A549 (cell line): ENCODE data around the gene THOC5. TPM values are rescaled to one million over a fixed set of nuclear protein-coding genes. Genes with fewer than 3 reads are reported as not detected.

Source experiments
- ATAC-seq, 2 experiments: fragments of 200-7000 bp in 1 of 2; fragments of >200 bp in 1 of 2; cut with Nextera tagmentation in 1 of 2; cut with Tn5 transposase in 1 of 2; 3 replicates each; pipeline versions ENCODE4 v1.8.0 to v1.9.1; 2018 to 2020; ENCODE audit warnings: mild to moderate bottlenecking in 1 of 2, moderate library complexity in 1 of 2
- CTCF ChIA-PET: fragments of 300-600 bp; sonication (Branson Sonifier 250); formaldehyde crosslinking; extraction: SDS; loops from one replicate; lab custom pipeline; 2021; ENCODE audit warnings: antibody characterized with exemption, inconsistent platforms; lab: Yijun Ruan, JAX
- POLR2A ChIA-PET: fragments of 350-600 bp; formaldehyde crosslinking; extraction: SDS; loops from one replicate; lab custom pipeline; 2021; ENCODE audit warnings: antibody characterized with exemption, inconsistent platforms; lab: Yijun Ruan, JAX
- DNase-seq, 2 experiments: peaks; one replicate each; pipeline versions ENCODE4 v3.0.0 to v3.0.0-alpha.2; 2011 to 2016; ENCODE audit warnings: low read depth in 1 of 2, low spot score in 1 of 2
- FAIRE-seq: peaks from 2 replicates; lab custom pipeline; 2011; peaks lifted over from hg19 to GRCh38; lab: Jason Lieb, UNC
- H3K27ac ChIP-seq, 2 experiments: fragments of >200 bp; sonication (Bioruptor Twin); formaldehyde crosslinking; 3 replicates each; pipeline ENCODE4 v1.5.1; 2016 to 2017
- H3K4me1 ChIP-seq: fragments of >200 bp; sonication (Bioruptor Twin); formaldehyde crosslinking; 3 replicates; pipeline ENCODE4 v1.6.1; 2016
- H3K4me2 ChIP-seq: fragments of >200 bp; sonication (Bioruptor Twin); formaldehyde crosslinking; 3 replicates; pipeline ENCODE4 v1.6.1; 2016
- H3K4me3 ChIP-seq: fragments of >200 bp; sonication (Bioruptor Twin); formaldehyde crosslinking; 3 replicates; pipeline ENCODE4 v1.5.1; 2016
- H3K9me3 ChIP-seq: fragments of >200 bp; sonication (Bioruptor Twin); formaldehyde crosslinking; 3 replicates; pipeline ENCODE4 v1.6.1; 2016
- CBX2 ChIP-seq: fragments of 200-600 bp; sonication (generic); IDR thresholded peaks from 2 replicates; pipeline ENCODE4 v1.6.1; 2016; ENCODE audit warnings: low read depth, mild to moderate bottlenecking, borderline replicate concordance
- CHD4 ChIP-seq: fragments of 200-600 bp; sonication (generic); IDR thresholded peaks from 2 replicates; pipeline ENCODE4 v1.6.1; 2016; ENCODE audit warnings: antibody characterized with exemption, mild to moderate bottlenecking, borderline replicate concordance
- CTCF ChIP-seq: fragments of >200 bp; sonication (Bioruptor Twin); formaldehyde crosslinking; IDR thresholded peaks from 3 replicates; pipeline ENCODE4 v1.5.1; 2016
- EP300 ChIP-seq, 2 experiments: fragments of >200 bp; sonication (Bioruptor Twin); formaldehyde crosslinking; IDR thresholded peaks; 2 replicates in 1 of 2; 3 replicates in 1 of 2; pipeline ENCODE4 v1.6.1; 2016 to 2017
- ESRRA ChIP-seq: fragments of 150-350 bp; IDR thresholded peaks from 2 replicates; pipeline ENCODE4 v1.6.1; 2014; ENCODE audit warnings: mild to moderate bottlenecking, low read length, borderline replicate concordance
- HES2 ChIP-seq: fragments of >200 bp; sonication (Bioruptor Twin); formaldehyde crosslinking; IDR thresholded peaks from 2 replicates; pipeline ENCODE4 v1.6.1; 2016
- HEYL ChIP-seq: fragments of 250-450 bp; sonication (Bioruptor Pico); IDR thresholded peaks from 2 replicates; pipeline ENCODE4 v1.8.0; 2021; ENCODE audit warnings: mild to moderate bottlenecking, moderate library complexity
- HOXB13 ChIP-seq: fragments of 250-450 bp; sonication (Bioruptor Pico); IDR thresholded peaks from 2 replicates; pipeline ENCODE4 v1.5.0; 2020; ENCODE audit warnings: low read depth, mild to moderate bottlenecking, moderate library complexity
- HOXB5 ChIP-seq: fragments of 250-450 bp; sonication (Bioruptor Pico); IDR thresholded peaks from 2 replicates; pipeline ENCODE4 v1.5.0; 2020; ENCODE audit warnings: mild to moderate bottlenecking, moderate library complexity
- MAFK ChIP-seq: fragments of 450-650 bp; IDR thresholded peaks from 2 replicates; pipeline ENCODE4 v1.6.1; 2014; ENCODE audit not compliant: partially characterized antibody
- MAX ChIP-seq: IDR thresholded peaks from 2 replicates; pipeline ENCODE4 v1.6.1; 2012
- MYC ChIP-seq: IDR thresholded peaks from 2 replicates; pipeline ENCODE4 v1.6.1; 2012; ENCODE audit warnings: mild to moderate bottlenecking, inconsistent platforms, low read length, improper control_type of control experiment, borderline replicate concordance
- PBX3 ChIP-seq: IDR thresholded peaks from 2 replicates; pipeline ENCODE4 v1.6.1; 2012
- RAD21 ChIP-seq, 2 experiments: fragments of >200 bp in 1 of 2; sonication (Bioruptor Twin) in 1 of 2; formaldehyde crosslinking in 1 of 2; IDR thresholded peaks in 1 of 2; conservative IDR thresholded peaks in 1 of 2; 2 replicates in 1 of 2; 3 replicates in 1 of 2; pipeline ENCODE4 v1.6.1; 2012 to 2018; ENCODE audit warnings: inconsistent platforms in 1 of 2
- RFX5 ChIP-seq: fragments of 450-650 bp; IDR thresholded peaks from 2 replicates; pipeline ENCODE4 v1.7.1; 2014; ENCODE audit warnings: antibody characterized with exemption, mild to moderate bottlenecking, moderate library complexity
- RNF2 ChIP-seq: fragments of 200-600 bp; sonication (generic); IDR thresholded peaks from 2 replicates; pipeline ENCODE4 v1.6.1; 2016; ENCODE audit warnings: low read depth, mild to moderate bottlenecking, antibody characterized with exemption, moderate library complexity, borderline replicate concordance
- SMC3 ChIP-seq: fragments of >200 bp; sonication (Bioruptor Twin); formaldehyde crosslinking; IDR thresholded peaks from 3 replicates; pipeline ENCODE4 v1.6.1; 2018; ENCODE audit warnings: inconsistent platforms
- USF2 ChIP-seq: fragments of 450-650 bp; IDR thresholded peaks from 2 replicates; pipeline ENCODE4 v1.6.1; 2014; ENCODE audit warnings: antibody characterized with exemption
- WGBS: methylation state at CpG from one replicate; pipeline ENCODE4 v1.1.6; 2017; ENCODE audit errors: missing lambda C conversion rate; 5-methylcytosine and 5-hydroxymethylcytosine counted together
- polyA plus RNA-seq, 4 experiments: library from polyadenylated mRNA; depleted of rRNA in 3 of 4; stranded (reverse); fragments of >200 nt; fragmentation: RNase III in 1 of 4; extraction: RNeasy Plus Mini Kit Qiagen cat#74134 plus additional on column Dnase treatment in 1 of 4; gene quantifications; 2 replicates in 3 of 4; 3 replicates in 1 of 4; pipeline ENCODE4 v1.2.3, GENCODE V29; 2011 to 2017

THOC5 gene
- polyA plus RNA-seq, 2 of the 4 experiments (the other 2 are of a cell fraction): 24.1 to 43.3 TPM

GRCh38 chr22:29473001-29473400, 80.6 kb downstream of the THOC5 start:
- DNase-seq (no peak), FAIRE-seq (no peak), ATAC-seq (no peak)
- WGBS: 69% methylated on average over 5 of the region's 5 CpGs
- Histone ChIP-seq H3K4me3 (no peak overlapping the region), H3K4me2 (no peak overlapping the region), H3K27ac (no peak overlapping the region), H3K4me1 (peaks cover 10% of the 10 kb centered on the region), H3K9me3 (no peaks in the 10 kb centered on the region)
- ChIA-PET CTCF (interaction anchor here (0.5 to 1.5 kb wide), 6 partner anchors 9 to 979 kb away, joined by 3 to 5 read pairs (median 3); partner anchors contain the start of gene THOC5), POLR2A (no interaction called here)
- TF ChIP-seq MYC (no peak), CBX2 (no peak), EP300 (IDR thresholded peaks at IDR 0.05) (no peak), MAFK (no peak), SMC3 (no peak), RFX5 (no peak), HOXB5 (CRISPR knock-in tag) (no peak), HOXB13 (CRISPR knock-in tag) (no peak)

GRCh38 chr22:29470159-29470855, 83.2 kb downstream of the THOC5 start:
- H3K4me1 ChIP-seq: 0 out of 3 replicates have a peak, but pooled peaks cover 4% of the 10 kb centered on the region
- ATAC-seq (peak; percentile 94 to 97), FAIRE-seq (no peak), DNase-seq (peak; percentile 66 to 75)
- peak overlapping the region; percentile 87 for H3K4me2 ChIP-seq
- peak overlapping the region; percentile 65 to 84; a peak in 4 of 6 replicates for H3K27ac ChIP-seq
- CTCF ChIA-PET: interaction anchor here (0.6 to 3.7 kb wide), 31 partner anchors 9 to 258 kb away, joined by 3 to 40 read pairs (median 3); partner anchors contain the start of genes AP1B1 and THOC5
- peak overlapping the region; percentile 51 for H3K4me3 ChIP-seq
- 23% methylated on average over 21 of the region's 54 CpGs for WGBS
- POLR2A ChIA-PET: no interaction called here
- no peaks in the 10 kb centered on the region for H3K9me3 ChIP-seq
- TF ChIP-seq HES2: no peak
- TF ChIP-seq MAX: peak; percentile 54
- no peak for TF ChIP-seq HOXB13 (CRISPR knock-in tag)
- peak; percentile 38; the same call in 2 of the 3 replicates for TF ChIP-seq SMC3
- no peak for TF ChIP-seq USF2
- peak; percentile 42 to 59 for TF ChIP-seq RAD21 (conservative IDR thresholded peaks at IDR 0.05 in 1 of 2, IDR thresholded peaks at IDR 0.05 in 1 of 2)
- no peak for TF ChIP-seq ESRRA
- TF ChIP-seq CTCF: peak; percentile 82
- TF ChIP-seq HEYL: no peak
- TF ChIP-seq CHD4: no peak
- no peak for TF ChIP-seq RNF2
- TF ChIP-seq PBX3: no peak
